H1 (cell line): ENCODE data around the gene RAP1B. TPM values are rescaled to one million over a fixed set of nuclear protein-coding genes. Genes with fewer than 3 reads are reported as not detected.

ENCODE experiments used
- CTCF ChIA-PET: fragments of 300-600 bp; sonication (Branson Sonifier 250); formaldehyde crosslinking; loops from one replicate; lab custom pipeline; 2021; ENCODE audit not compliant: partially characterized antibody; lab: Charles Lee
- POLR2A ChIA-PET: fragments of 300-600 bp; sonication (Branson Sonifier 250); formaldehyde crosslinking; loops from one replicate; lab custom pipeline; 2021; ENCODE audit warnings: inconsistent platforms; ENCODE audit not compliant: partially characterized antibody; lab: Charles Lee
- DNase-seq, 2 experiments: peaks; one replicate each; pipeline versions ENCODE4 v3.0.0 to v3.0.0-alpha.2; 2010 to 2022; ENCODE audit warnings: low spot score in 2 of 2, low read depth in 1 of 2, mixed read lengths in 1 of 2
- FAIRE-seq: peaks from 2 replicates; lab custom pipeline; 2011; peaks lifted over from hg19 to GRCh38; lab: Jason Lieb, UNC
- H2AFZ ChIP-seq: 2 replicates; pipeline ENCODE4 v1.8.1; 2012; ENCODE audit warnings: low read length, inconsistent platforms
- H2AK5ac ChIP-seq: 2 replicates; pipeline ENCODE4 v1.6.1; 2013; ENCODE audit warnings: low read depth, low read length
- H2BK120ac ChIP-seq: replicated peaks from 2 replicates; pipeline ENCODE3; 2013; ENCODE audit warnings: low read depth, low read length, inconsistent platforms
- H2BK12ac ChIP-seq: 2 replicates; pipeline ENCODE4 v1.6.1; 2013; ENCODE audit warnings: low read depth, low read length
- H2BK15ac ChIP-seq: 2 replicates; pipeline ENCODE4 v1.6.1; 2013; ENCODE audit warnings: low read length
- H2BK20ac ChIP-seq: 2 replicates; pipeline ENCODE4 v1.6.1; 2013; ENCODE audit warnings: low read length
- H2BK5ac ChIP-seq: 2 replicates; pipeline ENCODE4 v1.6.1; 2013; ENCODE audit warnings: low read depth, low read length
- H3K14ac ChIP-seq: 2 replicates; pipeline ENCODE4 v1.6.1; 2013; ENCODE audit warnings: inconsistent platforms; ENCODE audit not compliant: insufficient read length
- H3K18ac ChIP-seq: 2 replicates; pipeline ENCODE4 v1.6.1; 2013; ENCODE audit warnings: low read length; ENCODE audit errors: extremely low read depth
- H3K23ac ChIP-seq: 2 replicates; pipeline ENCODE4 v1.6.1; 2013; ENCODE audit warnings: inconsistent platforms; ENCODE audit not compliant: insufficient read length
- H3K23me2 ChIP-seq: 2 replicates; pipeline ENCODE4 v1.6.1; 2013; ENCODE audit warnings: low read depth, low read length
- H3K27ac ChIP-seq: 2 replicates; pipeline ENCODE4 v1.6.1; 2011; ENCODE audit warnings: low read depth, low read length, inconsistent platforms
- H3K27me3 ChIP-seq, 4 experiments: replicated peaks in 1 of 4; 1 replicate in 1 of 4; 2 replicates in 3 of 4; pipeline versions ENCODE4 v1.6.1 to v1.8.1; 2011 to 2013; ENCODE audit warnings: low read length in 3 of 4, mild to moderate bottlenecking in 3 of 4, inconsistent platforms in 2 of 4, mixed read lengths in 2 of 4, moderate library complexity in 1 of 4; ENCODE audit not compliant: control insufficient read depth in 3 of 4, insufficient read depth in 3 of 4; ENCODE audit errors: extremely low read depth in 1 of 4
- H3K36me3 ChIP-seq, 4 experiments: 2 replicates each; pipeline versions ENCODE4 v1.6.1 to v1.8.1; 2011 to 2013; ENCODE audit warnings: mild to moderate bottlenecking in 4 of 4, low read length in 3 of 4, moderate library complexity in 2 of 4, control low read depth in 1 of 4, inconsistent platforms in 1 of 4; ENCODE audit not compliant: insufficient read depth in 4 of 4, control insufficient read depth in 2 of 4
- H3K4ac ChIP-seq: replicated peaks from 2 replicates; pipeline ENCODE3; 2013; ENCODE audit warnings: low read length, low read depth, mixed read lengths, inconsistent platforms; ENCODE audit not compliant: insufficient read length
- H3K4me1 ChIP-seq, 4 experiments: replicated peaks in 1 of 4; 1 replicate in 1 of 4; 2 replicates in 3 of 4; pipeline versions ENCODE4 v1.6.1 to v1.8.1; 2011 to 2013; ENCODE audit warnings: low read length in 3 of 4, inconsistent platforms in 2 of 4, mixed read lengths in 1 of 4; ENCODE audit not compliant: insufficient read depth in 4 of 4, control insufficient read depth in 3 of 4
- H3K4me2 ChIP-seq, 2 experiments: 2 replicates each; pipeline versions ENCODE4 v1.6.1 to v1.8.1; 2011 to 2013; ENCODE audit warnings: low read depth in 2 of 2, low read length in 2 of 2, control low read depth in 1 of 2, inconsistent platforms in 1 of 2, mild to moderate bottlenecking in 1 of 2; ENCODE audit not compliant: insufficient read depth in 1 of 2
- H3K4me3 ChIP-seq, 4 experiments: fragments of 200-600, 300-600 bp in 1 of 4; sonication (generic), shearing (Covaris generic), sonication (Bioruptor Twin) in 1 of 4; 2 replicates each; pipeline versions ENCODE4 v1.5.1 to v1.8.1; 2011 to 2016; ENCODE audit warnings: low read length in 4 of 4, low read depth in 3 of 4, control low read depth in 2 of 4, inconsistent platforms in 2 of 4, mild to moderate bottlenecking in 2 of 4, mixed read lengths in 1 of 4, moderate library complexity in 1 of 4; ENCODE audit not compliant: insufficient read depth in 2 of 4; ENCODE audit errors: extremely low read depth in 1 of 4
- H3K56ac ChIP-seq: replicated peaks from 2 replicates; pipeline ENCODE3; 2013; ENCODE audit warnings: low read depth, mild to moderate bottlenecking, mixed read lengths, low read length, inconsistent platforms; ENCODE audit not compliant: insufficient read length
- H3K79me1 ChIP-seq: 2 replicates; pipeline ENCODE4 v1.6.1; 2013; ENCODE audit warnings: low read depth, low read length, control low read depth
- H3K79me2 ChIP-seq, 2 experiments: 2 replicates each; pipeline versions ENCODE4 v1.6.1 to v1.8.1; 2012 to 2013; ENCODE audit warnings: low read length in 2 of 2, mild to moderate bottlenecking in 2 of 2, inconsistent platforms in 1 of 2; ENCODE audit not compliant: insufficient read depth in 2 of 2, control insufficient read depth in 1 of 2
- H3K9ac ChIP-seq, 4 experiments: replicated peaks in 1 of 4; 1 replicate in 1 of 4; 2 replicates in 3 of 4; pipeline versions ENCODE4 v1.6.1 to v1.8.1; 2011 to 2013; ENCODE audit warnings: low read depth in 3 of 4, low read length in 3 of 4, control low read depth in 2 of 4, mild to moderate bottlenecking in 2 of 4, moderate library complexity in 2 of 4, inconsistent platforms in 1 of 4; ENCODE audit errors: extremely low read depth in 1 of 4
- H3K9me3 ChIP-seq, 2 experiments: 2 replicates each; pipeline versions ENCODE4 v1.6.1 to v1.8.1; 2012 to 2013; ENCODE audit warnings: mild to moderate bottlenecking in 2 of 2, moderate library complexity in 2 of 2, control low read depth in 1 of 2, inconsistent platforms in 1 of 2, low read depth in 1 of 2, low read length in 1 of 2, mixed read lengths in 1 of 2; ENCODE audit not compliant: insufficient read depth in 2 of 2
- H4K20me1 ChIP-seq, 2 experiments: replicated peaks in 1 of 2; 2 replicates each; pipeline versions ENCODE3 to v1.8.1; 2011 to 2013; ENCODE audit warnings: inconsistent platforms in 2 of 2, low read length in 2 of 2, mild to moderate bottlenecking in 1 of 2; ENCODE audit not compliant: insufficient read depth in 2 of 2, control insufficient read depth in 1 of 2
- H4K5ac ChIP-seq: 2 replicates; pipeline ENCODE4 v1.6.1; 2013; ENCODE audit warnings: low read length, low read depth, mixed read lengths, inconsistent platforms; ENCODE audit not compliant: insufficient read length
- H4K8ac ChIP-seq: 2 replicates; pipeline ENCODE4 v1.8.0; 2013; ENCODE audit warnings: mild to moderate bottlenecking, moderate library complexity, low read length, inconsistent platforms; ENCODE audit not compliant: insufficient read depth; ENCODE audit errors: extremely low read depth
- H4K91ac ChIP-seq: replicated peaks from 2 replicates; pipeline ENCODE3; 2013; ENCODE audit warnings: low read length, mixed read lengths, inconsistent platforms; ENCODE audit not compliant: insufficient read length
- EZH2 ChIP-seq: fragments of 200-600 bp; sonication (generic); IDR thresholded peaks from 2 replicates; pipeline ENCODE4 v1.7.1; 2012; ENCODE audit warnings: low read depth, mild to moderate bottlenecking, moderate library complexity, low read length, inconsistent platforms; ENCODE audit not compliant: severe bottlenecking
- JUN ChIP-seq: IDR thresholded peaks from 2 replicates; pipeline ENCODE4 v1.6.1; 2011; ENCODE audit warnings: low read depth, mild to moderate bottlenecking, improper control_type of control experiment, low read length
- NANOG ChIP-seq: IDR thresholded peaks from 2 replicates; pipeline ENCODE4 v1.6.1; 2011; ENCODE audit warnings: low read length, low read depth, mild to moderate bottlenecking, inconsistent platforms; ENCODE audit not compliant: insufficient read depth, poor library complexity, severe bottlenecking
- TBP ChIP-seq: IDR thresholded peaks from 2 replicates; pipeline ENCODE4 v1.6.1; 2011; ENCODE audit warnings: low read depth, low read length, improper control_type of control experiment
- WGBS, 2 experiments: shearing (Covaris generic) in 1 of 2; methylation state at CpG; one replicate each; pipeline versions ENCODE4 v1.1.6 to v1.1.7; 2013 to 2015; ENCODE audit warnings: low lambda C conversion rate in 2 of 2, mixed read lengths in 2 of 2, inconsistent platforms in 1 of 2, low coverage in 1 of 2, missing lambda C conversion rate in 1 of 2; ENCODE audit not compliant: insufficient replicate concordance in 2 of 2, insufficient coverage in 1 of 2, insufficient read length in 1 of 2; ENCODE audit errors: extremely low coverage in 1 of 2, missing lambda C conversion rate in 1 of 2; 5-methylcytosine and 5-hydroxymethylcytosine counted together
- polyA plus RNA-seq, 7 experiments: library from polyadenylated mRNA; depleted of rRNA in 3 of 7; stranded (reverse) in 5 of 7; unstranded in 2 of 7; fragments of >200 nt in 5 of 7; fragments of 200-250 nt in 2 of 7; gene quantifications; 1 replicate in 5 of 7; 2 replicates in 1 of 7; 4 replicates in 1 of 7; pipeline versions ENCODE4 v1.2.1 to v1.2.3, GENCODE V29; 2011 to 2013; ENCODE audit warnings: missing spikeins in 2 of 7, mixed read lengths in 2 of 7
- total RNA-seq: library from RNA; stranded (reverse); fragmentation: NEBNext Ultra II Directional; extraction: Animal tissue kit (Norgen Biotek cat#: 25700); gene quantifications from 2 replicates; pipeline ENCODE4 v1.2.1, GENCODE V29; 2021
- TF ChIP-seq, protein P1 (sequence below): IDR thresholded peaks from 2 replicates; pipeline ENCODE4 v1.6.1; 2012; ENCODE audit warnings: inconsistent platforms
- TF ChIP-seq, protein P2 (sequence below): IDR thresholded peaks from 2 replicates; pipeline ENCODE4 v1.6.1; 2011; ENCODE audit warnings: low read depth, mild to moderate bottlenecking, low read length; ENCODE audit not compliant: insufficient read depth

The RAP1B gene
- total and polyA plus RNA-seq, 2 of the 8 experiments (the other 6 are each of a cell fraction or from before 2014, with no cell fraction given), result 61.4 to 112 TPM

DNA sequence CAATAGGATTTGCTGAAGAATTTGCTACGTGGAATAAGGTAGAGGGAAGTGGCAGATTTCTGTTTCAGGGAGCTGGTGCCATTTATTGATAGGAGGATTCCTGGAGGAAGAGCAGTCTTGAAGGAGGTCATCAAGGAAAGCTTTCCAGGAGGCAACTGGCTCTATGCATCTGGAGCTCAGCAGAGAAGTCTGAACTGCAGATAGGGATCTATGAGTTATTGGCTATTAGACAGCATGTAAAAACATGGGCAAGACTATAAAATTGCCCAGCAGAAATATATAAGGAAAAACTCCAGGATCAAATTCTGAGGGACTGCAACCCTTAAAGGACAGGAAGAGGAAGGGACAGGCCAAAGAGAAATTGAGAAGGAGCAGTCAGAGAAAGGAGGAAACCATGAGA is 8.9 kb upstream of the RAP1B start:
- no peak overlapping the region for H2AFZ ChIP-seq
- ChIA-PET CTCF (no interaction called here), POLR2A (no interaction called here)

More for the DNA sequence above, 8.9 kb upstream of the RAP1B start:
- H3K4me1 ChIP-seq, result no peaks in the 10 kb centered on the region
- no peak overlapping the region for H3K14ac ChIP-seq
- no peak overlapping the region for H3K56ac ChIP-seq
- H3K27ac ChIP-seq, result no peak overlapping the region
- H2BK20ac ChIP-seq, result no peak overlapping the region
- no peaks in the 10 kb centered on the region for H3K9me3 ChIP-seq
- H4K20me1 ChIP-seq, result no peaks in the 10 kb centered on the region
- H3K79me2 ChIP-seq, result no peaks in the 10 kb centered on the region
- H3K4me2 ChIP-seq, result no peak overlapping the region
- no peak overlapping the region for H4K8ac ChIP-seq
- H3K4ac ChIP-seq, result no peak overlapping the region
- H3K23ac ChIP-seq, result no peak overlapping the region
- no peak overlapping the region for H2BK5ac ChIP-seq
- DNase-seq, result no peak
- no peaks in the 10 kb centered on the region for H3K36me3 ChIP-seq
- no peak overlapping the region for H4K91ac ChIP-seq
- no peak overlapping the region for H3K18ac ChIP-seq
- H2BK120ac ChIP-seq, result no peak overlapping the region
- no peak overlapping the region for H2BK15ac ChIP-seq
- no peaks in the 10 kb centered on the region for H3K79me1 ChIP-seq
- no peak overlapping the region for H2BK12ac ChIP-seq
- TF ChIP-seq NANOG (no peak), TBP (no peak), EZH2 (no peak), JUN (no peak)
- TF ChIP-seq, protein P1, sequence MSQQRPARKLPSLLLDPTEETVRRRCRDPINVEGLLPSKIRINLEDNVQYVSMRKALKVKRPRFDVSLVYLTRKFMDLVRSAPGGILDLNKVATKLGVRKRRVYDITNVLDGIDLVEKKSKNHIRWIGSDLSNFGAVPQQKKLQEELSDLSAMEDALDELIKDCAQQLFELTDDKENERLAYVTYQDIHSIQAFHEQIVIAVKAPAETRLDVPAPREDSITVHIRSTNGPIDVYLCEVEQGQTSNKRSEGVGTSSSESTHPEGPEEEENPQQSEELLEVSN, result no peak
- TF ChIP-seq, protein P2, sequence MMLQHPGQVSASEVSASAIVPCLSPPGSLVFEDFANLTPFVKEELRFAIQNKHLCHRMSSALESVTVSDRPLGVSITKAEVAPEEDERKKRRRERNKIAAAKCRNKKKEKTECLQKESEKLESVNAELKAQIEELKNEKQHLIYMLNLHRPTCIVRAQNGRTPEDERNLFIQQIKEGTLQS, result no peak
- TF ChIP-seq, all 59 proteins: peak for 0
- Histone ChIP-seq H3K9ac (no peak overlapping the region), H3K4me3 (no peak overlapping the region), H3K27me3 (no peaks in the 10 kb centered on the region), H4K5ac (no peak overlapping the region), H2AK5ac (no peak overlapping the region), H3K23me2 (no peaks in the 10 kb centered on the region)
- WGBS, 2 experiments, result 88% methylated on average over 1 of the region's 1 CpG; no CpG with 5 or more reads in 1 of the 2 experiments
- no peak for FAIRE-seq
